Measurements from ENCODE around the gene FBXL2.
"Not testable (repeated sequence)": the region's sequence is repeated elsewhere in the genome, so short reads cannot be mapped to it uniquely, and the experiment has no call there.

Gene FBXL2

DNA sequence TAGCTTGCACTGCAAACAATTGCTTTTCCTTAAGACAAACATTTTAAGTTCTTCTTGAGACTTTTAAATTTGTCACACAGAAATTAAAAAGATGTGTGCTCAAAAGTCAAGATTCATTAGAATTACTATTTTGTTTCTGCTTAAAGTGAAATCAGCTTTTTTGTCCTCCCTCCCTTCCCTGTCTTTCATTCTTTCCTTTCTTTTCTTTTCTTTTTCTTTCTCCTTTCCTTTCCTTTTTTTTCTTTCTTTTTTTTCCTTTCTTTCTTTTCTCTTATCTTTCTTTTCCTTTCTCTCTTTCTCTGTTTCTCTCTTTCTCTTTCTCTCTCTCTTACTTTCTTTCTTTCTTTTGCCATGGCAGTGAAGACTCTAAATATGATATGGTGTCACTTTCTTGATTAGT is 37.8 kb downstream of the FBXL2 start:
- Histone ChIP-seq H3K27me3 (ENCODE audit: control insufficient read depth, insufficient read depth, low read length) (no peaks in the 10 kb centered on the region), H3K4me1 (ENCODE audit: control insufficient read depth, insufficient read depth, low read length) (no peaks in the 10 kb centered on the region), H3K36me3 (ENCODE audit: control insufficient read depth, insufficient read depth, low read length) (no peaks in the 10 kb centered on the region), H3K9me3 (ENCODE audit: control insufficient read depth, insufficient read depth, low read length) (no peaks in the 10 kb centered on the region), H3K27ac (ENCODE audit: low read length) (no peak overlapping the region), H3K4me3 (ENCODE audit: low read length) (no peak overlapping the region)
- DNase-seq (ENCODE audit: low read depth, low spot score) = no peak

- H3K4me3 ChIP-seq (ENCODE audit: low read length) = no peak overlapping the region
- no CpG with 5 or more reads among the region's 2 CpGs for WGBS (ENCODE audit: insufficient coverage, insufficient read length)
- H3K4me1 ChIP-seq (ENCODE audit: control insufficient read depth, insufficient read depth, low read length) = no peaks in the 10 kb centered on the region
- no peak overlapping the region for H3K27ac ChIP-seq (ENCODE audit: low read length)
- DNase-seq (ENCODE audit: low read depth, low spot score) = no peak
- H3K27me3 ChIP-seq (ENCODE audit: control insufficient read depth, insufficient read depth, low read length) = no peaks in the 10 kb centered on the region
- no peaks in the 10 kb centered on the region for H3K36me3 ChIP-seq (ENCODE audit: control insufficient read depth, insufficient read depth, low read length)
- no peaks in the 10 kb centered on the region for H3K9me3 ChIP-seq (ENCODE audit: control insufficient read depth, insufficient read depth, low read length)
These were observed 38.6 kb downstream of the FBXL2 start for GRCh38 chr3:33315826-33316225.

- H3K27ac ChIP-seq (ENCODE audit: low read length) = no peak overlapping the region
- no peaks in the 10 kb centered on the region for H3K4me1 ChIP-seq (ENCODE audit: control insufficient read depth, insufficient read depth, low read length)
- H3K36me3 ChIP-seq (ENCODE audit: control insufficient read depth, insufficient read depth, low read length) = no peaks in the 10 kb centered on the region
- WGBS (ENCODE audit: insufficient coverage, insufficient read length) = no CpG with 5 or more reads among the region's 4 CpGs
- no peaks in the 10 kb centered on the region for H3K9me3 ChIP-seq (ENCODE audit: control insufficient read depth, insufficient read depth, low read length)
- H3K4me3 ChIP-seq (ENCODE audit: low read length) = no peak overlapping the region
- DNase-seq (ENCODE audit: low read depth, low spot score) = no peak
- H3K27me3 ChIP-seq (ENCODE audit: control insufficient read depth, insufficient read depth, low read length) = no peaks in the 10 kb centered on the region
These were observed 40.9 kb downstream of the FBXL2 start for GRCh38 chr3:33317963-33318709.

GRCh38 chr3:33318710-33319380 is 41.6 kb downstream of the FBXL2 start:
- no CpG with 5 or more reads among the region's 5 CpGs for WGBS (ENCODE audit: insufficient coverage, insufficient read length)
- no peaks in the 10 kb centered on the region for H3K4me1 ChIP-seq (ENCODE audit: control insufficient read depth, insufficient read depth, low read length)

DNA sequence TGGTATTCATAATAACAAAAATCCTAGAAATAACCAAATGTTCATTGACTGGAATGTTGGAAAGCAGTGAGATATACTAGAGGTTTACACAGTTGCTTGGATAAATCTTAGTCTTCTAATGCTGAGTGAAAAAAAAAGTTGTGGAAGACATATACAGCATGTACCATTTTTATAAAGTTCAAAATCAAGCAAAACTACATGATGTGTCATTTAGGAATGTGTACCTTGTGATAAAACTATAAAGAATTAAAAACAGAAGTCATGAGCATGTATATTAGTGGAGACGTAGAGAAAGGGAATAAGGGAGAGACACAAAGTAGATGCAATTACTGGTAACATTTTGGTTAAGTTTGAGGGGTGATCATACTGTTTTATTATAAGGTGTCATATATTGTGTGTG is 45.2 kb downstream of the FBXL2 start:
- DNase-seq (ENCODE audit: low read depth, low spot score) = no peak
- 100% methylated on average over 1 of the region's 1 CpG for WGBS (ENCODE audit: insufficient coverage, insufficient read length)
- H3K4me3 ChIP-seq (ENCODE audit: low read length) = no peak overlapping the region

More at GRCh38 chr3:33318710-33319380, 41.6 kb downstream of the FBXL2 start:
- no peaks in the 10 kb centered on the region for H3K9me3 ChIP-seq (ENCODE audit: control insufficient read depth, insufficient read depth, low read length)
- no peaks in the 10 kb centered on the region for H3K27me3 ChIP-seq (ENCODE audit: control insufficient read depth, insufficient read depth, low read length)
- DNase-seq (ENCODE audit: low read depth, low spot score) = no peak
- no peak overlapping the region for H3K4me3 ChIP-seq (ENCODE audit: low read length)
- no peak overlapping the region for H3K27ac ChIP-seq (ENCODE audit: low read length)
- H3K36me3 ChIP-seq (ENCODE audit: control insufficient read depth, insufficient read depth, low read length) = no peaks in the 10 kb centered on the region

DNA sequence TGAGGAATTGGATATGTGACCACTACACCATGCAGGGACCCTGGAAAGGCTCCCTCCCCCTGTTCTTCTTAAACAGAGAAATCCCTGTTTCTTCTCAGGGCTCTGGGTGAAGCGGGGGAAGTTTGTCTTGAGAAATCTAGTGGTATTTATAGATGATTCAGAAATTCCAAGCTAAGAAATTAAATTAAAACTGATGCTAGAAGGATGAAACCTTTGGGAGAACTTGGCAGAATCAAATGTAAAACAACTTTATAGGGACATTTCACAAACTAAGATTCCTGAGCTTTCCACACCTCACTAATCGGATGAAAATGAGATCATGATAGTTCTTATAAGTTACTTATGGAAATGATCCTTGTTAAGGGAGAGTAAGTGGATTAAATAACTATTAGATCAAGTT is 54.2 kb downstream of the FBXL2 start:
- H3K27me3 ChIP-seq (ENCODE audit: control insufficient read depth, insufficient read depth, low read length) = no peaks in the 10 kb centered on the region
- no peak for DNase-seq (ENCODE audit: low read depth, low spot score)
- H3K27ac ChIP-seq (ENCODE audit: low read length) = no peak overlapping the region
- no peaks in the 10 kb centered on the region for H3K36me3 ChIP-seq (ENCODE audit: control insufficient read depth, insufficient read depth, low read length)
- no CpG with 5 or more reads among the region's 2 CpGs for WGBS (ENCODE audit: insufficient coverage, insufficient read length)
- H3K9me3 ChIP-seq (ENCODE audit: control insufficient read depth, insufficient read depth, low read length) = no peaks in the 10 kb centered on the region; the same call in 1 of the 2 replicates
- no peak overlapping the region for H3K4me3 ChIP-seq (ENCODE audit: low read length)
- no peaks in the 10 kb centered on the region for H3K4me1 ChIP-seq (ENCODE audit: control insufficient read depth, insufficient read depth, low read length)

More for the DNA sequence above, 45.2 kb downstream of the FBXL2 start:
- Histone ChIP-seq H3K27ac (ENCODE audit: low read length) (no peak overlapping the region), H3K9me3 (ENCODE audit: control insufficient read depth, insufficient read depth, low read length) (no peaks in the 10 kb centered on the region), H3K27me3 (ENCODE audit: control insufficient read depth, insufficient read depth, low read length) (no peaks in the 10 kb centered on the region), H3K36me3 (ENCODE audit: control insufficient read depth, insufficient read depth, low read length) (no peaks in the 10 kb centered on the region), H3K4me1 (ENCODE audit: control insufficient read depth, insufficient read depth, low read length) (no peaks in the 10 kb centered on the region)

- Histone ChIP-seq H3K36me3 (ENCODE audit: control insufficient read depth, insufficient read depth, low read length) (no peaks in the 10 kb centered on the region), H3K9me3 (ENCODE audit: control insufficient read depth, insufficient read depth, low read length) (no peaks in the 10 kb centered on the region; the same call in 1 of the 2 replicates), H3K4me3 (ENCODE audit: low read length) (no peak overlapping the region), H3K27me3 (ENCODE audit: control insufficient read depth, insufficient read depth, low read length) (no peaks in the 10 kb centered on the region), H3K27ac (ENCODE audit: low read length) (no peak overlapping the region), H3K4me1 (ENCODE audit: control insufficient read depth, insufficient read depth, low read length) (no peaks in the 10 kb centered on the region)
- WGBS (ENCODE audit: insufficient coverage, insufficient read length) = no CpG with 5 or more reads among the region's 2 CpGs
- DNase-seq (ENCODE audit: low read depth, low spot score) = no peak
These were observed 57.1 kb downstream of the FBXL2 start for GRCh38 chr3:33334364-33334763.

- not testable (repeated sequence) for DNase-seq (ENCODE audit: low read depth, low spot score); H3K36me3 ChIP-seq (ENCODE audit: control insufficient read depth, insufficient read depth, low read length); H3K4me3 ChIP-seq (ENCODE audit: low read length); H3K27ac ChIP-seq (ENCODE audit: low read length); H3K9me3 ChIP-seq (ENCODE audit: control insufficient read depth, insufficient read depth, low read length); H3K27me3 ChIP-seq (ENCODE audit: control insufficient read depth, insufficient read depth, low read length); H3K4me1 ChIP-seq (ENCODE audit: control insufficient read depth, insufficient read depth, low read length)
These were observed 61.8 kb downstream of the FBXL2 start for GRCh38 chr3:33338936-33339465.

DNA sequence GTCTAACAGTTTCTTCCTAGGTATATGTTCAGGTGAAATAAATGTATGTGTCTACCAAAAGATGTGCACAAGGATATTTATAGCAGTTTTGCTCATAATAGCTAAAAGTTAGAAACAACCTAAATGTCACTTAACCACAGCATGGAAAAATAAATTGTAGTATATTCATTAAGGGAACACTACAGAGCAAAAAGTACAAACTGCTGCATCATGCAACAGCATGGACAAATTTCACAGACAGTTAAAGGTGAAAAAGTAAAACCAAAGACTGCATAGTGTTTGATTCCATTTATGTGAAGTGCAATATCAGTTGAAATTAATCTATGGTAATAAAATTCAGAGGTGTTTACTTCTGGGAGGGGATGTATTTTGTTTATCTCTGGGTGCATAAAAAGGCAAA is 62.5 kb downstream of the FBXL2 start:
- no peaks in the 10 kb centered on the region for H3K36me3 ChIP-seq (ENCODE audit: control insufficient read depth, insufficient read depth, low read length)
- no peaks in the 10 kb centered on the region for H3K27me3 ChIP-seq (ENCODE audit: control insufficient read depth, insufficient read depth, low read length)
- no peak for DNase-seq (ENCODE audit: low read depth, low spot score)
- no peak overlapping the region for H3K27ac ChIP-seq (ENCODE audit: low read length)
- no peaks in the 10 kb centered on the region for H3K4me1 ChIP-seq (ENCODE audit: control insufficient read depth, insufficient read depth, low read length)
- H3K9me3 ChIP-seq (ENCODE audit: control insufficient read depth, insufficient read depth, low read length) = no peaks in the 10 kb centered on the region
- H3K4me3 ChIP-seq (ENCODE audit: low read length) = no peak overlapping the region

GRCh38 chr3:33355611-33356010 is 78.4 kb downstream of the FBXL2 start:
- no peak overlapping the region for H3K4me3 ChIP-seq (ENCODE audit: low read length)
- no peak for DNase-seq (ENCODE audit: low read depth, low spot score)
- H3K9me3 ChIP-seq (ENCODE audit: control insufficient read depth, insufficient read depth, low read length) = no peaks in the 10 kb centered on the region
- no peak overlapping the region for H3K27ac ChIP-seq (ENCODE audit: low read length)
- WGBS (ENCODE audit: insufficient coverage, insufficient read length) = no CpG with 5 or more reads among the region's 5 CpGs
- no peaks in the 10 kb centered on the region for H3K4me1 ChIP-seq (ENCODE audit: control insufficient read depth, insufficient read depth, low read length)
- H3K36me3 ChIP-seq (ENCODE audit: control insufficient read depth, insufficient read depth, low read length) = no peaks in the 10 kb centered on the region
- no peaks in the 10 kb centered on the region for H3K27me3 ChIP-seq (ENCODE audit: control insufficient read depth, insufficient read depth, low read length)

Measured in iPS DF 6.9 (cell line).